Cardiac muscle cell (in vitro differentiated cells and primary cell): Measurements from ENCODE around the gene JAK3. TPM values are rescaled to one million over a fixed set of nuclear protein-coding genes. Genes with fewer than 3 reads are reported as not detected.

ENCODE experiments used
- DNase-seq, 2 donors: peaks; one replicate each; pipeline versions ENCODE4 v3.0.0 to v3.0.0-alpha.2; 2010 to 2017; ENCODE audit warnings: low read depth in 1 of 2, low spot score in 1 of 2
- H3K27ac ChIP-seq: fragments of 200-600 bp; sonication (generic); 2 replicates; pipeline ENCODE4 v1.5.1; 2016
- H3K27me3 ChIP-seq: fragments of 200-600 bp; sonication (generic); 2 replicates; pipeline ENCODE4 v1.6.0; 2016; ENCODE audit warnings: control low read depth
- H3K36me3 ChIP-seq: fragments of 200-600 bp; sonication (generic); 2 replicates; pipeline ENCODE4 v1.5.1; 2016; ENCODE audit warnings: control low read depth
- H3K4me1 ChIP-seq: fragments of 200-600 bp; sonication (generic); 2 replicates; pipeline ENCODE4 v1.8.1; 2017; ENCODE audit warnings: low read depth, mild to moderate bottlenecking, mixed run types
- H3K4me3 ChIP-seq: fragments of 200-600 bp; sonication (generic); 2 replicates; pipeline ENCODE4 v1.5.1; 2016; ENCODE audit warnings: mild to moderate bottlenecking
- H3K9me3 ChIP-seq: fragments of 200-600 bp; sonication (generic); 2 replicates; pipeline ENCODE4 v1.5.1; 2017; ENCODE audit warnings: low read depth, mild to moderate bottlenecking, control low read depth
- polyA plus RNA-seq: library from polyadenylated mRNA; unstranded; fragments of >200 nt; fragmentation: Nextera tagmentation; extraction: Ambion mirVana; gene quantifications from 2 replicates; pipeline ENCODE4 v1.2.1, GENCODE V29; 2016
- total RNA-seq: library from RNA; depleted of rRNA; stranded (reverse); fragments of >200 nt; gene quantifications from 2 replicates; pipeline ENCODE4 v1.2.3, GENCODE V29; 2016
- TF ChIP-seq, protein P1 (sequence below): IDR thresholded peaks from 2 replicates; pipeline ENCODE4 v1.5.1; 2012; ENCODE audit warnings: low read depth, mild to moderate bottlenecking, low read length

Gene JAK3
- total and polyA plus RNA-seq, 2 experiments from 2014 or later = 1.5 to 14.5 TPM

DNA sequence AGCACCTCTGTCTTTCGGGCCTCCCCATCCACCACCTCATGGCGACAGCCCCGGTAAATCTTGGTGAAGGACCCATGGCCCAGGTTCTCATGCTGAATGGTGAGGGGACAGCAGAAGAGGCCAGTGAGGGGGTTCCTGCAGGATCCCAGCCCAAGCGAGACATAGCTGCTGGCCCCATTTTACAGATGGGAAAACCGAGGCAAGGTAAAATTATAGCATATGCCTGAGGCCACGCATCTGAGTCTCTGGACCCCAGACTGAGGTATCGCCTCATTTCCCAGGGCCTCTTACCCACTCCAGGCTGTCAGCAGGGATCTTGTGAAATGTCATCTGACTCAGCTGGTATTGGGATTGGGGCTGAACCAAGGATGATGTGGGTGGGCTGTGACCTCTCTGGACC is 9.8 kb downstream of the JAK3 start:
- Histone ChIP-seq H3K9me3 (no peaks in the 10 kb centered on the region), H3K27me3 (no peaks in the 10 kb centered on the region), H3K4me1 (peaks cover 3% of the 10 kb centered on the region), H3K27ac (no peak overlapping the region), H3K4me3 (no peak overlapping the region), H3K36me3 (no peaks in the 10 kb centered on the region)
- TF ChIP-seq, protein P1, sequence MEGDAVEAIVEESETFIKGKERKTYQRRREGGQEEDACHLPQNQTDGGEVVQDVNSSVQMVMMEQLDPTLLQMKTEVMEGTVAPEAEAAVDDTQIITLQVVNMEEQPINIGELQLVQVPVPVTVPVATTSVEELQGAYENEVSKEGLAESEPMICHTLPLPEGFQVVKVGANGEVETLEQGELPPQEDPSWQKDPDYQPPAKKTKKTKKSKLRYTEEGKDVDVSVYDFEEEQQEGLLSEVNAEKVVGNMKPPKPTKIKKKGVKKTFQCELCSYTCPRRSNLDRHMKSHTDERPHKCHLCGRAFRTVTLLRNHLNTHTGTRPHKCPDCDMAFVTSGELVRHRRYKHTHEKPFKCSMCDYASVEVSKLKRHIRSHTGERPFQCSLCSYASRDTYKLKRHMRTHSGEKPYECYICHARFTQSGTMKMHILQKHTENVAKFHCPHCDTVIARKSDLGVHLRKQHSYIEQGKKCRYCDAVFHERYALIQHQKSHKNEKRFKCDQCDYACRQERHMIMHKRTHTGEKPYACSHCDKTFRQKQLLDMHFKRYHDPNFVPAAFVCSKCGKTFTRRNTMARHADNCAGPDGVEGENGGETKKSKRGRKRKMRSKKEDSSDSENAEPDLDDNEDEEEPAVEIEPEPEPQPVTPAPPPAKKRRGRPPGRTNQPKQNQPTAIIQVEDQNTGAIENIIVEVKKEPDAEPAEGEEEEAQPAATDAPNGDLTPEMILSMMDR = no peak
- no peak for DNase-seq

- TF ChIP-seq, protein P1 = no peak
- no peak for DNase-seq
- Histone ChIP-seq H3K4me3 (no peak overlapping the region), H3K9me3 (no peaks in the 10 kb centered on the region), H3K4me1 (no peaks in the 10 kb centered on the region), H3K36me3 (no peaks in the 10 kb centered on the region), H3K27me3 (no peaks in the 10 kb centered on the region), H3K27ac (no peak overlapping the region)
Observed at GRCh38 chr19:17836530-17836929, 11.3 kb downstream of the JAK3 start.

- H3K4me1 ChIP-seq = no peaks in the 10 kb centered on the region
- no peaks in the 10 kb centered on the region for H3K9me3 ChIP-seq
- H3K4me3 ChIP-seq = no peak overlapping the region
- TF ChIP-seq, protein P1 = no peak
- no peak overlapping the region for H3K27ac ChIP-seq
- H3K36me3 ChIP-seq = no peaks in the 10 kb centered on the region
- H3K27me3 ChIP-seq = no peaks in the 10 kb centered on the region
- peak in 1 of 2 donors; percentile 42 for DNase-seq
Observed at GRCh38 chr19:17835182-17836006, 12.4 kb downstream of the JAK3 start.

DNA sequence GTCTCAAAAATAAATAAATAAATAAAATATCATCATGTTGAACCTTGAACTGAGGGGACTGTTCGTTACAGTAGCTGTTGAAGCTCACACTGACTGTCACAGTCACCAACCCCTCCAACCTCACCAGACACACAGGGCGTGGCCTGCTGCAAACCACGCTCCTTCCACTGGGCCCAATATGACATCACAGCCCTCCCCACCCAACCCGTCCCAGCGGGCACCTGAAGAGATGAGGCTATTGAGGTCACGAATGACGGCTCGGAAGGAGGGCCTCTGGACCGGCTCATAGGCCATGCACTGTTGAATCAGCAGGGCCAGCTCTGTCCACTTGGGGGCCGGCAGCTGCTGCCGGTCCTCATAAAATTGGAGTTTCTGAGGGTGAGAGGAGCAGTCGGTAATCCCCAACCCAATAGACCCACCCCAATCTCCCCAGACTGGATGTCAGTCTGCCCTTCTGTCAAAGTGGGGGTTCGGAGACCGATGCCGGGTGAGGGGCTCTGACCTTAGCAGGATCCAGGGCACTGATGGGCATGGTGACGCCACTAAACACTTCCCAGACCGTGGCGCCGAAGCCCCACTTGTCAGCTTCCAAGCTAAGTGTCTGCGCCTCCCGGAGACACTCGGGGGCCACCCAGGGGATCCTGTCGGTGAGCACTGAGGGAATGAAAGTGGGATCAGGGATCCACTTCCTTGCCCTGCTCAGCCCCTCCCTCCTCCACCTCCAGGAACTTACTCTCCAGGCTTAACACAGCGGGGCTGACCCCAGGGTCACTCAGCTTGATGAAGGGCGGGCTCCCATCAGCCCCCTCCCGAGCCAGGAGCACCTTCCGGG is 13.2 kb downstream of the JAK3 start:
- no peak for DNase-seq
- Histone ChIP-seq H3K27me3 (no peaks in the 10 kb centered on the region), H3K9me3 (no peaks in the 10 kb centered on the region), H3K4me3 (no peak overlapping the region), H3K4me1 (no peaks in the 10 kb centered on the region), H3K36me3 (no peaks in the 10 kb centered on the region), H3K27ac (no peak overlapping the region)
- TF ChIP-seq, protein P1 = no peak

DNA sequence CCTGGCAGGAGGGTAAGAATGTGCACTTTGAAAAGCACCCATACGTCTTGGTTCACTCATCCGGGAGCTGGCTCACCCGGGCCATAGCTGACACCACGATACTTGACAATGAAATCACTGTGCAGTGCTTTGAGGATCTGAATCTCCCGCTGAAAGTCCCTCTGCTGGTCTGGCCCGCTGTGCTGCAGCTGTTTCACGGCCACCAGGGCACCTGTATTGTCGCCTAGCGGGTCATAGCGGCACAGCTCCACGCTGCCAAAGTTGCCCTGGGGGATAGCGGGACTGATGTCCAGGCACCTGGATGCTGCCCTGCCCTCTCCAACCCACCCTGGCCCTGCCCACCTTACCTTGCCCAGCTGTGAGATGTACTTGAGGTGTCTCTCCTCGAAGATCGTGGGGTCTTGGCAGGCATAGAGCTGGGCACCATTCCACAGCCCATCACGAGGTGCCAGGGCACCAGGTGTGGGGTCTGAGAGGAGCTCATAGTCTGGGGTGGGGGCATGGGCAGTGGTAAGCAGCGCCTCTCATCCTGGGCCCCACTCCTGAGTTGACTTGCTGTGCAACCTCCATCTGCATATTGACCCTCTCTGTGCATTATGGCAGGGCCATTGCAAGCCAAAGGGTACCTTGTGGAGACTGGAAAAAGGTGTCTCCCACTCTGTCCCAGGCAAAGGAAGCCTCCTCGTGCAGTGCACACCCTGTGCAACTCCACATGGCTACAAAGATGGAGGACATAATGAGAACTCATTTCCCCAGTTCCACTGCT is 15.2 kb downstream of the JAK3 start:
- TF ChIP-seq, protein P1 = no peak
- Histone ChIP-seq H3K4me3 (no peak overlapping the region), H3K27ac (no peak overlapping the region), H3K36me3 (no peaks in the 10 kb centered on the region), H3K27me3 (no peaks in the 10 kb centered on the region), H3K9me3 (no peaks in the 10 kb centered on the region), H3K4me1 (no peaks in the 10 kb centered on the region)
- DNase-seq = no peak
